ENCODE measurements around the gene POMGNT2. TPM values are rescaled to one million over a fixed set of nuclear protein-coding genes. Genes with fewer than 3 reads are reported as not detected.

Gene POMGNT2
- polyA plus RNA-seq, 1 of the 3 experiments (the other 2 are of a cell fraction) = 20.6 TPM

- Histone ChIP-seq H3K4me3 (ENCODE audit: low read depth in 2 of 2, low read length in 1 of 2) (no peak overlapping the region), H4K20me1 (ENCODE audit: insufficient read depth) (no peaks in the 10 kb centered on the region), H3K9me3 (no peaks in the 10 kb centered on the region), H3K9ac (no peak overlapping the region), H3K4me1 (ENCODE audit: control insufficient read depth in 1 of 2, insufficient read depth in 2 of 2, low read depth in 1 of 2, low read length in 1 of 2) (no peaks in the 10 kb centered on the region), H3K27me3 (ENCODE audit: insufficient read depth) (no peaks in the 10 kb centered on the region), H3K27ac (ENCODE audit: low read depth in 2 of 2, low read length in 1 of 2) (no peak overlapping the region), H3K4me2 (no peak overlapping the region), H3K9me2 (no peaks in the 10 kb centered on the region), H2AFZ (ENCODE audit: low read depth) (no peak overlapping the region), H3K79me2 (ENCODE audit: insufficient read depth) (no peaks in the 10 kb centered on the region), H3F3A (replicated peaks; ENCODE audit: insufficient read depth) (no peaks in the 10 kb centered on the region), H3K36me3 (replicated peaks in 1 of 2; ENCODE audit: control insufficient read depth in 1 of 2, insufficient read depth in 2 of 2, low read length in 1 of 2) (no peaks in the 10 kb centered on the region)
- DNase-seq = no peak
- ChIA-PET CTCF (no interaction called here), POLR2A (no interaction called here)
- TF ChIP-seq, protein P1, sequence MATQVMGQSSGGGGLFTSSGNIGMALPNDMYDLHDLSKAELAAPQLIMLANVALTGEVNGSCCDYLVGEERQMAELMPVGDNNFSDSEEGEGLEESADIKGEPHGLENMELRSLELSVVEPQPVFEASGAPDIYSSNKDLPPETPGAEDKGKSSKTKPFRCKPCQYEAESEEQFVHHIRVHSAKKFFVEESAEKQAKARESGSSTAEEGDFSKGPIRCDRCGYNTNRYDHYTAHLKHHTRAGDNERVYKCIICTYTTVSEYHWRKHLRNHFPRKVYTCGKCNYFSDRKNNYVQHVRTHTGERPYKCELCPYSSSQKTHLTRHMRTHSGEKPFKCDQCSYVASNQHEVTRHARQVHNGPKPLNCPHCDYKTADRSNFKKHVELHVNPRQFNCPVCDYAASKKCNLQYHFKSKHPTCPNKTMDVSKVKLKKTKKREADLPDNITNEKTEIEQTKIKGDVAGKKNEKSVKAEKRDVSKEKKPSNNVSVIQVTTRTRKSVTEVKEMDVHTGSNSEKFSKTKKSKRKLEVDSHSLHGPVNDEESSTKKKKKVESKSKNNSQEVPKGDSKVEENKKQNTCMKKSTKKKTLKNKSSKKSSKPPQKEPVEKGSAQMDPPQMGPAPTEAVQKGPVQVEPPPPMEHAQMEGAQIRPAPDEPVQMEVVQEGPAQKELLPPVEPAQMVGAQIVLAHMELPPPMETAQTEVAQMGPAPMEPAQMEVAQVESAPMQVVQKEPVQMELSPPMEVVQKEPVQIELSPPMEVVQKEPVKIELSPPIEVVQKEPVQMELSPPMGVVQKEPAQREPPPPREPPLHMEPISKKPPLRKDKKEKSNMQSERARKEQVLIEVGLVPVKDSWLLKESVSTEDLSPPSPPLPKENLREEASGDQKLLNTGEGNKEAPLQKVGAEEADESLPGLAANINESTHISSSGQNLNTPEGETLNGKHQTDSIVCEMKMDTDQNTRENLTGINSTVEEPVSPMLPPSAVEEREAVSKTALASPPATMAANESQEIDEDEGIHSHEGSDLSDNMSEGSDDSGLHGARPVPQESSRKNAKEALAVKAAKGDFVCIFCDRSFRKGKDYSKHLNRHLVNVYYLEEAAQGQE (IDR thresholded peaks at IDR 0.05; ENCODE audit: low read depth, low read length) = no peak
- TF ChIP-seq, protein P2, sequence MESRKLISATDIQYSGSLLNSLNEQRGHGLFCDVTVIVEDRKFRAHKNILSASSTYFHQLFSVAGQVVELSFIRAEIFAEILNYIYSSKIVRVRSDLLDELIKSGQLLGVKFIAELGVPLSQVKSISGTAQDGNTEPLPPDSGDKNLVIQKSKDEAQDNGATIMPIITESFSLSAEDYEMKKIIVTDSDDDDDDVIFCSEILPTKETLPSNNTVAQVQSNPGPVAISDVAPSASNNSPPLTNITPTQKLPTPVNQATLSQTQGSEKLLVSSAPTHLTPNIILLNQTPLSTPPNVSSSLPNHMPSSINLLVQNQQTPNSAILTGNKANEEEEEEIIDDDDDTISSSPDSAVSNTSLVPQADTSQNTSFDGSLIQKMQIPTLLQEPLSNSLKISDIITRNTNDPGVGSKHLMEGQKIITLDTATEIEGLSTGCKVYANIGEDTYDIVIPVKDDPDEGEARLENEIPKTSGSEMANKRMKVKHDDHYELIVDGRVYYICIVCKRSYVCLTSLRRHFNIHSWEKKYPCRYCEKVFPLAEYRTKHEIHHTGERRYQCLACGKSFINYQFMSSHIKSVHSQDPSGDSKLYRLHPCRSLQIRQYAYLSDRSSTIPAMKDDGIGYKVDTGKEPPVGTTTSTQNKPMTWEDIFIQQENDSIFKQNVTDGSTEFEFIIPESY (IDR thresholded peaks at IDR 0.05; ENCODE audit: borderline replicate concordance, low read depth) = no peak
- TF ChIP-seq SIN3A (IDR thresholded peaks at IDR 0.05; ENCODE audit: borderline replicate concordance, low read depth, low read length) = no peak
- TF ChIP-seq, protein P3, sequence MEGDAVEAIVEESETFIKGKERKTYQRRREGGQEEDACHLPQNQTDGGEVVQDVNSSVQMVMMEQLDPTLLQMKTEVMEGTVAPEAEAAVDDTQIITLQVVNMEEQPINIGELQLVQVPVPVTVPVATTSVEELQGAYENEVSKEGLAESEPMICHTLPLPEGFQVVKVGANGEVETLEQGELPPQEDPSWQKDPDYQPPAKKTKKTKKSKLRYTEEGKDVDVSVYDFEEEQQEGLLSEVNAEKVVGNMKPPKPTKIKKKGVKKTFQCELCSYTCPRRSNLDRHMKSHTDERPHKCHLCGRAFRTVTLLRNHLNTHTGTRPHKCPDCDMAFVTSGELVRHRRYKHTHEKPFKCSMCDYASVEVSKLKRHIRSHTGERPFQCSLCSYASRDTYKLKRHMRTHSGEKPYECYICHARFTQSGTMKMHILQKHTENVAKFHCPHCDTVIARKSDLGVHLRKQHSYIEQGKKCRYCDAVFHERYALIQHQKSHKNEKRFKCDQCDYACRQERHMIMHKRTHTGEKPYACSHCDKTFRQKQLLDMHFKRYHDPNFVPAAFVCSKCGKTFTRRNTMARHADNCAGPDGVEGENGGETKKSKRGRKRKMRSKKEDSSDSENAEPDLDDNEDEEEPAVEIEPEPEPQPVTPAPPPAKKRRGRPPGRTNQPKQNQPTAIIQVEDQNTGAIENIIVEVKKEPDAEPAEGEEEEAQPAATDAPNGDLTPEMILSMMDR (IDR thresholded peaks at IDR 0.05) = no peak
- no peak for TF ChIP-seq GATA2 (CRISPR knock-in tag; IDR thresholded peaks at IDR 0.05)
- TF ChIP-seq RCOR1 (IDR thresholded peaks at IDR 0.05; ENCODE audit: low read length) = no peak
- TF ChIP-seq FOSL2 (IDR thresholded peaks at IDR 0.05; ENCODE audit: borderline replicate concordance, low read depth) = no peak
- TF ChIP-seq NFIC (IDR thresholded peaks at IDR 0.05; ENCODE audit: borderline replicate concordance) = no peak
- TF ChIP-seq MEF2A (IDR thresholded peaks at IDR 0.05; ENCODE audit: borderline replicate concordance, low read depth) = no peak
- TF ChIP-seq ELF1 (IDR thresholded peaks at IDR 0.05) = no peak
- no peak for TF ChIP-seq FOXM1 (IDR thresholded peaks at IDR 0.05; ENCODE audit: low read depth)
- TF ChIP-seq GABPA (IDR thresholded peaks at IDR 0.05; ENCODE audit: low read depth) = no peak
- no peak for TF ChIP-seq TCF12 (IDR thresholded peaks at IDR 0.05)
- no peak for TF ChIP-seq RFX5 (IDR thresholded peaks at IDR 0.05; ENCODE audit: low read length)
- TF ChIP-seq POLR2AphosphoS5 (IDR thresholded peaks at IDR 0.05; ENCODE audit: low read depth, low read length) = no peak
- TF ChIP-seq CHD2 (IDR thresholded peaks at IDR 0.05; ENCODE audit: low read length, partially characterized antibody) = no peak
- no peak for TF ChIP-seq FOXJ3 (CRISPR knock-in tag; IDR thresholded peaks at IDR 0.05)
- TF ChIP-seq USF1 (IDR thresholded peaks at IDR 0.05; ENCODE audit: borderline replicate concordance, low read depth) = no peak
- 28% methylated on average over 2 of the region's 2 CpGs for WGBS (ENCODE audit: low lambda C conversion rate)
Observed at GRCh38 chr3:43041517-43041916, 64.4 kb downstream of the POMGNT2 start.
